K562 (cell line): ENCODE measurements around the gene KCNG1. TPM values are rescaled to one million over a fixed set of nuclear protein-coding genes. Genes with fewer than 3 reads are reported as not detected.

Experiments used
- ARID2 ChIP-seq: fragments of 450-650 bp; IDR thresholded peaks from 2 replicates; pipeline ENCODE4 v1.6.1; 2017; ENCODE audit warnings: antibody characterized with exemption, mild to moderate bottlenecking
- FOXK2 ChIP-seq, 2 experiments: fragments of 450-650 bp; IDR thresholded peaks in 1 of 2; conservative IDR thresholded peaks in 1 of 2; 2 replicates each; pipeline ENCODE4 v1.6.1; 2016; ENCODE audit warnings: low read depth in 2 of 2, mild to moderate bottlenecking in 1 of 2
- HCFC1 ChIP-seq: IDR thresholded peaks from 2 replicates; pipeline ENCODE4 v1.6.1; 2012; ENCODE audit warnings: low read depth, low read length, improper control_type of control experiment
- MAFK ChIP-seq: IDR thresholded peaks from 2 replicates; pipeline ENCODE4 v1.6.1; 2011; ENCODE audit warnings: low read length, improper control_type of control experiment
- polyA plus RNA-seq, 8 experiments: library from polyadenylated mRNA; depleted of rRNA in 4 of 8; stranded (reverse) in 5 of 8; unstranded in 3 of 8; fragments of >200 nt; fragmentation: Nextera tagmentation in 2 of 8; fragmentation: Illumina TruSeq in 1 of 8; extraction: Ambion mirVana in 2 of 8; extraction: Trizol in 1 of 8; gene quantifications; 2 replicates each; pipeline versions ENCODE4 v1.2.1 to v1.2.3, GENCODE V29; 2011 to 2014; ENCODE audit warnings: inconsistent platforms in 1 of 8, missing spikeins in 1 of 8
- total RNA-seq, 7 experiments: library from RNA; depleted of rRNA in 6 of 7; stranded (reverse); fragments of >200 nt in 6 of 7; fragmentation: Illumina TruSeq in 2 of 7; extraction: Trizol in 2 of 7; gene quantifications; 2 replicates each; pipeline versions ENCODE4 v1.2.1 to v1.2.3, GENCODE V29; 2011 to 2021; ENCODE audit warnings: low replicate concordance in 1 of 7
- TF ChIP-seq, protein P1 (sequence below), 2 experiments: fragments of 450-650 bp; formaldehyde crosslinking in 1 of 2; IDR thresholded peaks; 2 replicates each; pipeline versions ENCODE4 v1.4.0 to v1.6.1; 2014 to 2020; ENCODE audit warnings: mild to moderate bottlenecking in 2 of 2, borderline replicate concordance in 1 of 2, low read depth in 1 of 2
- TF ChIP-seq, protein P2 (sequence below): fragments of 450-650 bp; formaldehyde crosslinking; IDR thresholded peaks from 2 replicates; pipeline ENCODE4 v1.4.0; 2020; ENCODE audit warnings: mild to moderate bottlenecking, moderate library complexity
- TF ChIP-seq, protein P3 (sequence below): sonication (generic); formaldehyde crosslinking; IDR thresholded peaks from 2 replicates; pipeline ENCODE4 v1.9.0; 2022; ENCODE audit warnings: mild to moderate bottlenecking, missing genetic modification reagents

Gene KCNG1
- total and polyA plus RNA-seq, 9 of the 15 experiments (the other 6 are each of a cell fraction or from before 2014, with no cell fraction given) = 0.06 to 1.5 (median 0.22) TPM; not detected in 2

DNA sequence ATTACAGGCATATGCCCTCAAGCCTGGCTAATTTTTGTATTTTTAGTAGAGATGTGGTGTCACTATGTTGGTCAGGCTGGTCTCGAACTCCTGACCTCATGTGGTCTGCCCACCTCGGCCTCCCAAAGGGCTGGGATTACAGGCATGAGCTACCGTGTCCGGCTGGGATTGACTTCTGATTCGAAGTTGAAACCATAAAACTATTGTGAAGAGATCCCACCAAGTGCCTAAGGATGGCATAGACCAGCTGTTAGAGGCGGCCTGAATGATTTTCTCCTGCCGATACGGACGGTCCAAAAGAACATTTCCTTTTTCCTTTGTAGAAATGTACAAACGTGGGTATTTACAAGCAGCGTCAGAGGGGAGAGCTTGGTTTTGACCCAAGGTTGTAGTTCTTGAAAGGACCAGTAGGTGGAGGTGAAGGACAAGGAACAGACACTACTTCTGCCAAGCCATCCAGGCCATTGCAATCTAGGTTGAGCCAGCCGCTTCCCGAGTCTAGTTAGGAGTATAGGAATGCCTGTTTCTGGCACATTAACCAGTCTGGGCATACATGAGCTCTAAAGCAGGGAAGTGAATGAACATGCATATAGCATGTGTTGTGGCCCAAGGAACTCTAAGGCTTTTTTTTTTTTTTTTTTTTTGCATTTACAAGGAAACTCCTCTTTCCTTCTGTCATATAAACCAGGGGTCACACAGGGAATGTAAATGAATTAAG is 35.3 kb downstream of the KCNG1 start (continued):
- TF ChIP-seq, protein P1, sequence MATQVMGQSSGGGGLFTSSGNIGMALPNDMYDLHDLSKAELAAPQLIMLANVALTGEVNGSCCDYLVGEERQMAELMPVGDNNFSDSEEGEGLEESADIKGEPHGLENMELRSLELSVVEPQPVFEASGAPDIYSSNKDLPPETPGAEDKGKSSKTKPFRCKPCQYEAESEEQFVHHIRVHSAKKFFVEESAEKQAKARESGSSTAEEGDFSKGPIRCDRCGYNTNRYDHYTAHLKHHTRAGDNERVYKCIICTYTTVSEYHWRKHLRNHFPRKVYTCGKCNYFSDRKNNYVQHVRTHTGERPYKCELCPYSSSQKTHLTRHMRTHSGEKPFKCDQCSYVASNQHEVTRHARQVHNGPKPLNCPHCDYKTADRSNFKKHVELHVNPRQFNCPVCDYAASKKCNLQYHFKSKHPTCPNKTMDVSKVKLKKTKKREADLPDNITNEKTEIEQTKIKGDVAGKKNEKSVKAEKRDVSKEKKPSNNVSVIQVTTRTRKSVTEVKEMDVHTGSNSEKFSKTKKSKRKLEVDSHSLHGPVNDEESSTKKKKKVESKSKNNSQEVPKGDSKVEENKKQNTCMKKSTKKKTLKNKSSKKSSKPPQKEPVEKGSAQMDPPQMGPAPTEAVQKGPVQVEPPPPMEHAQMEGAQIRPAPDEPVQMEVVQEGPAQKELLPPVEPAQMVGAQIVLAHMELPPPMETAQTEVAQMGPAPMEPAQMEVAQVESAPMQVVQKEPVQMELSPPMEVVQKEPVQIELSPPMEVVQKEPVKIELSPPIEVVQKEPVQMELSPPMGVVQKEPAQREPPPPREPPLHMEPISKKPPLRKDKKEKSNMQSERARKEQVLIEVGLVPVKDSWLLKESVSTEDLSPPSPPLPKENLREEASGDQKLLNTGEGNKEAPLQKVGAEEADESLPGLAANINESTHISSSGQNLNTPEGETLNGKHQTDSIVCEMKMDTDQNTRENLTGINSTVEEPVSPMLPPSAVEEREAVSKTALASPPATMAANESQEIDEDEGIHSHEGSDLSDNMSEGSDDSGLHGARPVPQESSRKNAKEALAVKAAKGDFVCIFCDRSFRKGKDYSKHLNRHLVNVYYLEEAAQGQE (IDR thresholded peaks at IDR 0.05; ENCODE audit: borderline replicate concordance) = peak; percentile 79
- TF ChIP-seq, protein P1 (CRISPR knock-in tag; IDR thresholded peaks at IDR 0.05; ENCODE audit: low read depth) = no peak
- TF ChIP-seq ARID2 (peak; percentile 16; the same call in 1 of the 2 replicates), HCFC1 (0 out of 2 replicates have a peak, but pooled peaks have one; percentile 10), MAFK (0 out of 2 replicates have a peak, but pooled peaks have one; percentile 6), FOXK2 (conservative IDR thresholded peaks at IDR 0.05 in 1 of 2, IDR thresholded peaks at IDR 0.05 in 1 of 2; ENCODE audit: low read depth in 2 of 2) (peak; percentile 52 to 53; a peak in 2 of 4 replicates)
- TF ChIP-seq, protein P2, sequence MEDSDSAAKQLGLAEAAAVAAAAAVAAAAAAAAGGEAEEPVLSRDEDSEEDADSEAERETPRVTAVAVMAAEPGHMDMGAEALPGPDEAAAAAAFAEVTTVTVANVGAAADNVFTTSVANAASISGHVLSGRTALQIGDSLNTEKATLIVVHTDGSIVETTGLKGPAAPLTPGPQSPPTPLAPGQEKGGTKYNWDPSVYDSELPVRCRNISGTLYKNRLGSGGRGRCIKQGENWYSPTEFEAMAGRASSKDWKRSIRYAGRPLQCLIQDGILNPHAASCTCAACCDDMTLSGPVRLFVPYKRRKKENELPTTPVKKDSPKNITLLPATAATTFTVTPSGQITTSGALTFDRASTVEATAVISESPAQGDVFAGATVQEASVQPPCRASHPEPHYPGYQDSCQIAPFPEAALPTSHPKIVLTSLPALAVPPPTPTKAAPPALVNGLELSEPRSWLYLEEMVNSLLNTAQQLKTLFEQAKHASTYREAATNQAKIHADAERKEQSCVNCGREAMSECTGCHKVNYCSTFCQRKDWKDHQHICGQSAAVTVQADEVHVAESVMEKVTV = peak; percentile 77
- TF ChIP-seq, protein P3, sequence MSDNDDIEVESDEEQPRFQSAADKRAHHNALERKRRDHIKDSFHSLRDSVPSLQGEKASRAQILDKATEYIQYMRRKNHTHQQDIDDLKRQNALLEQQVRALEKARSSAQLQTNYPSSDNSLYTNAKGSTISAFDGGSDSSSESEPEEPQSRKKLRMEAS (CRISPR knock-in tag) = no peak
